ENCODE data around the gene OLAH.

OLAH gene

DNA sequence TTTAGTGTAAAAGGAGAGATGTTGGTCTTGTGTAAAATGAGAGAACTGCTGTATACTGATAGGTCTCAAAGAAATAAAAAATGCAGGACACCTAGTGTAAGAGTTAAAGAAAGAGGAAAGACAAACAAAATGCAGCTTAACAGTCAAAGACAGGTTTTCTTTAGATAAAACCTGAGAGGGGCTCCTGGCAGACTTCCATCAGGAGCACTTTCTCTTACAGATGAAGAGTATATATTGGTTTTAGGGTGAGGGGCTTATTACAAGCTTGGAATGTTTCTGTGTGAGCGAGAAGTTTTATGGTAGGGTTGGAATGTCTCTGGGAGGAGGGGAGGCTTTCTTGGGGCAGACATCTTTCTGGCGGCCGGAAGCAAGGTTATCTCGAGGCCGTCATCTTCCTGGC lies 28.6 kb downstream of the OLAH start:
- no peak for DNase-seq

DNA sequence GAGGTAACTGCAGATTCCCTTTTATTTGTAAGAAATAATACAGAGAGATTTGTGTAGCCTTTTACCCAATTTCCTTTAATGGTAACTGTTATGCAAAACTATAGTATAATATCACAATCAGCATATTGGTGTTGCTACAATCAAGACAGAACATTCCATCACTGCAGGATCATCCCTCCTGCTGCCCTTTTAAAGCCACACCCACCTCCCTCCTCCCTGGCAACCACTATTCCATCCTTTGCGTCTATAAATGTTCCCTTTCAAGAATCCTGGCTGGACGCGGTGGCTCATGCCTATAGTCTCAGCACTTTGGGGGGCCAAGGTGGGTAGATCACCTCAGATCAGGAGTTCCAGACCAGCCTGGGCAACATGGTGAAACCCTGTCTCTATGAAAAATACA lies 31.7 kb downstream of the OLAH start:
- no peak for DNase-seq

DNA sequence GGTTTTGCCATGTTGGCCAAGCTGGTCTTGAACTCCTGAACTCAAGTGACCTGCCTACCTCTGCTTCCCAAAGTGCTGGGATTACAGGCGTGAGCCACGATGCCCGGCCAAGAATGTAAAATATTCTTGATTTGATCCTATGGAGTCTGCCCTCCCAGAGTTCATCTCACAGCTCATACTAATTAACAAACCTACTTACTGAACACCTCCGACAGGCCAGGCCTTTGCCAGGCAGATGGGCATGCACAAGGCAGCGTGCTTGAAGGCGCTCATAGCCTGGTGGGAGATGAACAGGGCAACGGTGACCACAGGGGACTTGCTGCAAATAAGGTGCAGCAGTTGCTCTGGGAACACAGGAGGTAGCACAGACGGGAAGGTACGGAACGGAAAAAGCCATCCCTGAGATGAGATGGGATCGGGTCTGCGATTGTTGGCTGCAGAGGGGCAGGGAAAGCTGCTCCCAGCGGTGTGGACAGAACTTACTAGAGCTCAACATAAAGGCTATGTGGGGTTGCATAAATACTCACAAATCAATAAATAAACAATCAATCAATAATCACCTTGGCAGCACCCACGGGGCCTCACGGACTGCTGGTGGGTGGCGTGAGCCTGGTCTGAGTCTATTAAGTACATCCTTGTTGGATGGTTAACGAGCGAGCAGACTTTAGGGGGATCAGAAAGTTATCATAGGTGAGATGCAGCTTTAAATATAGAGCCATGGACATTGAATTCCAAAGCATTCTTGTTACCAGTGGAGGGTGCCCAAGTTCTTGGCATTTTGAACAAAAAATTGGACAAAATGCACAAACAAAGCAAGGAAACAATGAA lies 40.1 kb downstream of the OLAH start:
- no peak for DNase-seq

DNA sequence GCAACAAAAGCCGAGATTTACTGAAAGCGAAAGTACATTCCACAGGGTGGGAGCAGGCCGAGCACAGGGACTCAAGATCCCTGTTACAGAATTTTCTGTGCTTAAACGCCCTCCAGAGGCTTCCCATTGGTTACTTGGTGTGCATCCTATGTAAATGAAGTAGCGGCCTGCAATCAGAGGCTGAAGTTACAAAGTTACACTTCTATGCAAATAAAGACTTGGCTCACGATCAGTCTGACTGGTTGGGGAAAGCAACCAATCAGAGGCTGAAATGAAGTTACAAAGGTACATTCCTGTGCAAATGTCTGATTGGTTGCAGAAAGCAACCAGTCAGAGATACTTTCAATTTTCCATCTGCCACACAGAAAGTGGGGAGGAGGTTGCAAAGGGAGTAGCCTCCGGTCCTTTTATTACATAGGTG lies 40.8 kb downstream of the OLAH start:
- DNase-seq, result no peak

DNA sequence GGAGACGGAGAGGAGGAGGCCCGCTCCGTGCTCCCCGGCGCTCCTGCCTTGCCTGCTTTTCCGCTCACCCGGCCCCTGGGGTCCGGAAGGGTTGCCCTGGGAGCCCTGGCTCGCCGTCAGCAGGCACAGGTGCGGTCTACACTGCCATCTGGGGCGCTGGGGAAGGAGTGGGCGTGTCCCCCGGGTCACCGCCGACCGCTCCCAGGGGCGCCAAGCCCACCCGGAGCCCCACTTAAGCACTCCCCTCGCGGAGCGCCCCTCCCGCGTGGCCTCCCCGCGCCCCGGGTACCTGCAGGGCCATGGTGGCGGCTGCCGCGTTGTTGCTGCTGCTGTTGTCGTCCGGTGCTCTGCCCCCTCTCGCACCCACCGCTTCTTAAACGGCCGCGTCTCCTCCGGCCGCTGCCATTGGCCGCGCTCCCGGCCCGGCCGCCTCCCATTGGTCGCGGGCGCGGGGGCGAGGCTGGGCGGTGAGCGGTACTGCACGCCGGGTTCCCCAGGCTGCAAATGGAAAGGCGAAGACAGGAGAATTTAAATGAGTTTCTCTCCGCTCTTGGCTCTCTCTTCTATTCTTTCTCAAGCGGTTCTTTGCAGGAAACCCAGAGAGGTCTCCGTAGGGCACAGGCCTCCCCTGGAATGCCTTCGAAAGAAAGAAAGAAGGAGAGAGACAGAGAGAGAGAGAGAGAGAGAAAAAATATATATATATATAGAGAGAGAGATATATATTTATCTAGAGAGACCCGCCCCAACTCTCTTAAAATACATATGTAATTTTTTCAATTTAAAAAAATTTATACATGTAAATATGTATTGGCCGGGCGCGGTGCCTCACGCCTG lies 44.9 kb downstream of the OLAH start, which contains the start of gene ACBD7:
TSS of gene ACBD7 (minus strand) at position 349 of the 834 bp plus-strand sequence. CDS start at position 301, 48 bp downstream.
- no peak for DNase-seq

DNA sequence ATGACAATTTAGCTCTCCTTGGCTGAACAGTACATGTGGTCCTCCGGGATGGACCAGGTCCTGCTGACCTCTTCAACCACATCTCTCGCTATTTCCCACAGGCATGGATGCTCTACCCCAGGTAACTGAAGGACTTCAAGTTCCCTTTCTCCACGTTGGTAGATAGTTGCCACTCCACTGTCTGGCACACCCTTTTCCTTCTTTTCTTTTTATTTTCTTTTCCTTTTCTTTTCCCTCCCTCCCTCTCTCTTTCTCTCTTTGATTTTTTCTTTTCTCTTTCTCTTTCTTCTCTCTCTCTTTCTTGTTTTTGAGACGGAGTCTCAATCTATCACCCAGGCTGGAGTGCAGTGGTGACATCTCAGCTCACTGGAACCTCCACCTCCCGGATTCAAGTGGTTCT lies 47.7 kb downstream of the OLAH start:
- no peak for DNase-seq

DNA sequence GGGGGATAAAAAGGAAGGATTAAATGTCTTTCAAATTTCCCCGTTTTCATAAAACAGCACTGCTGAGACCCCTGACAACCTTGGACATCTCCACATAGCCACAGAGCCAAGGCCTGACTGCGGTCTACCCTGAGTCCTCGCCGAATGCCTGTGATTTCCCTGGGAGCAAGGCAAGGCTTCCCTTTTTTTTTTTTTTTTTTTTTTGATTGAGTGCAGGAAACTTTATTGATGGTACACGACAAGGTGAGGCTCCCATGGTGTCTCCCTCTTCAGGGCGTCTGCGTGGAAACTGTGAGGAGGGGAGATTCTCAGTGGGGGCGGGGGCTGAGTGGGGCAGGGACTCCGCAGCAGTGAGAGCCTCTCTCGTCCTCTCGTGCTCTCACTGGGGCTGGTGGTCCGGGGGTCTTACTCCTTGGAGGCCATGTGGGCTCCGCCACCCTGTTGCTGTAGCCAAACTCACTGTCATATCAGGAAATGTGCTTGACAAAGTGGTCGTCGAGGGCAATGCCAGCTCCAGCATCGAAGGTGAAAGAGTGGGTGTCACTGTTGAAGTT lies 49.2 kb downstream of the OLAH start:
- no peak for DNase-seq

DNA sequence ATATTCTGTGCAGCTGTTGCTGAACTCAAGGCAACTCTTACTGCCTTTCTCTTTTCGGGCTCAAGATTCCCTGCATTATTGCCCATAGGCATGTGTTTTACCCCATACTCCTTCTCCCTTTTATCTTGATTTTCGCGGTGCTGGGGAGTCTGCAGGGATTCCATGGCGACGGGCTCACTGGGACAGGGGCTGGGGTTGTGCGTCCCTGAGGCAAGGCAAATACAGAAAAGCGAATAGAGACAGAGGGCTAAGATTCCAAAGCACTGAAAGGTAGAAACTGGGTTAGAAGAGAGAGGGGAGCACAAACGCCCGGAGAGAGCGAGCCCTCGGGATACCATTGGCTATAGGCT lies 52.9 kb downstream of the OLAH start:
- DNase-seq, result no peak

DNA sequence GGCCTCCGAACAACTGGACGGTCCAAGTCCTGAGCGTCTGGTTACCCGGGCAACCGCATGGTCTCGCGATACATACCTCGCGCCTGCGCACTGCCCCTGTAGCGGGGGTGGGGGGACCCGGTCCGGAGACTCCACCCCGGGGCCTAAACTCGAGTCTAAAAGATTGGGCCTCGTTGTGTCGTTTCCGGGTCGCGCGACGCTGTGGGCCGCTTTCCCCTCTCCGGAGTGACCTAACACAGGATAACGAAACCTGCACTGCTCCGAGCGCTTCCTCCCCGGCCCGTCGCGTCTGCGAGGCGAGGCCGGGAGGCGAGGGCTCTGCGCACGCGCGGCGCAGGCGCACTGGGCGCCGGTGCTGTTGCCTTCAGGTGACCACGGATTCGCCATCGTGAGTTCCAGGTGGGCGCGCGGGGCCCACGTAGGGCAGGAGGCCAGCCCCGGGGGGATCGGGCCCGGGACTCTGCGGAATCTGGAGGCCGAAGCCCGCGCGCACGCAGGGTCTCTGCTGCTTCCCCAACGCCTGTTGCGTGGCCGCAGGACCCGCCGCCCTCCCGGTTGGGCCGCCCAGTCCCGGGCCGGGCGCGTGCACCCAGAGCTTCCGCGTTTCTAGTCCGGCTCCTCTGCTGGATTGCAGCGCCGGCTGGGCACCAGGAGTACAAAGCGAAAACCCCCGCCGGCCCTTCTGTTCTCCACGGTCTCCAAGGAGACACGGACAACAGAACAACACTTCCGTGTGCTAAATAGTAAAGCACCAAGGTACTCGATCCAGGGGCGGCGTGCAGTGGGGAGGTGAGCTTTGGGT lies 53.5 kb downstream of the OLAH start, which contains the start of gene RPP38:
TSS of gene RPP38 (plus strand) at position 345 of the 802 bp plus-strand sequence. CDS start 5,960 bp downstream, outside the sequence.
- DNase-seq, result peak; percentile 91

DNA sequence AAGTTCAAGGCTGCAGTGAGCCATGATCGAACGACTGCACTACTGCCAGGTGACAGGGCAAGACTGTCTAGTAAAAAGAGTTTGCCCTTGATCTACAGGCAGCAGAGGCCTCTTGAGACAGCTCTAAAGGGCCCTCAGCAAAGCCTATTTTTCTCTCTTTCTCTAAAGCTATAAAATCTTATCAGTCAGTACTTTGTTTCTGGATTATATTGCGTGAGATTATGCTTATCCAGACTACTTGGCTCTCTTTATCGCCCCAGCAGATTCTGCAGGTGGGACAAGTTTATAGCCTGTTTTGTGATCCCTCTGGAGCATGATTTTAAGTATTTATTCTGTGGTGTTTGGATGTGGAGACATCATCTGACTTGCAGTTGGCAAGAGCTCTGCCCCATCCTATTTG lies 56.1 kb downstream of the OLAH start:
- DNase-seq, result no peak

DNA sequence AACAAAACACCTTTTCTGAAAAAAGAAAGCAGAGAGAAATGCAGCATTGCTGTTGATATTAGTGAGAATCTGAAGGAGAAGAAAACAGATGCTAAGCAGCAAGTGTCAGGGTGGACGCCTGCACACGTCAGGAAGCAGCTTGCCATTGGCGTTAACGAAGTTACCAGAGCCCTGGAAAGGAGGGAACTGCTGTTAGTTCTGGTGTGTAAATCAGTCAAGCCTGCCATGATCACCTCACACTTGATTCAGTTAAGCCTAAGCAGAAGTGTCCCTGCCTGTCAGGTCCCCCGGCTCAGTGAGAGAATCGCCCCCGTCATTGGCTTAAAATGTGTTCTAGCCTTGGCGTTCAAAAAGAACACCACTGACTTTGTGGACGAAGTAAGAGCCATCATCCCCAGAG lies 59.8 kb downstream of the OLAH start:
- no peak for DNase-seq

DNA sequence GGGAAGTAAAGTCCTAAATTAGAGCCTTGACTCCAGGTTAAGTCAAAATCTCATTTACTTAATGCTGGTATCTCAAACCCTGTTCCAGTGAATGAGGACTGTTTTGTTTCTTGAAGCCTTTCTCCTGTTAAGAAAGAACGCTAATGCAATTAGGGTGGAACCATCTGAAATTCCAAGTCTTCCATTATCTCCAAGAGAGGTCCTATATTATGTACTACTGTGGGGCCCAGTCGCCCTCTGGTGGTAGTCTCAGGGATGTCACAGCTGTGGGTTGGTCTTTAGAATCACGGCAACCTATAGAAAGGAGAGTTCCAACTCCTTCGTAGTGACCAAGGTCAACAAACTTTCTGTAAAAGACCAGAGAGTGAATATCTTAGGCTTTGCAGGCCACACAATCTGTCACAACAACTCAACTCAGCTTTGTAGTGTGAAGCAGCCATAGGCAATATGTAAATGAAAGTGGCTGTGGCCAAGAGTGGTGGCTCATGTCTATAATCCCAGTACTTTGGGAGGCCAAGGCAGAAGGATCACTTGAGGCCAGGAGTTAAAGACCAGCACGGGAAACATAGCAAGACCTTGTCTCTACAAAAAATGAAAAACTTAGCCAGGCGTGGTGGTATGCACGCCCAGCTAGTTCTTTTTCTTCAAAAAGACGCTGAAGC lies 62.7 kb downstream of the OLAH start:
- no peak for DNase-seq

DNA sequence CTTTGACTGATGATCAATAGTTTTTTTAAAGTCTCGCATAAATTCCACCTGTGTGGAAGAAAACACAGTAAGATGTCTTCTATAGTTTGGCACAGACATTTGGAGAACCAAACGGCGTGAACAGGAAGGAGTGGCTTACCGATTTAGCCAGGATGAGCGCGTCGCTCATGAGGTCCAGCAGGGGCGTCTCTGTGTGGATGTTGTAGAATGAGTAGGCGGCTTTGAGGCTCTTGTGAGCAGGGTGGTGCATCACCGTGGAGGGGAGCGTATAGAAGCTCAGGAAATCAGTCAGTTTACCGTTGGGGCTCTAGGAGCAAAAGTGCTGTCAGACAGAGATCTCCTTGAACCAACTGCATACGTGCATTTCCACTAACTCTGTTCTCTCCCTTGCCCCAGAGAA lies 68.9 kb downstream of the OLAH start:
- DNase-seq, result no peak

DNA sequence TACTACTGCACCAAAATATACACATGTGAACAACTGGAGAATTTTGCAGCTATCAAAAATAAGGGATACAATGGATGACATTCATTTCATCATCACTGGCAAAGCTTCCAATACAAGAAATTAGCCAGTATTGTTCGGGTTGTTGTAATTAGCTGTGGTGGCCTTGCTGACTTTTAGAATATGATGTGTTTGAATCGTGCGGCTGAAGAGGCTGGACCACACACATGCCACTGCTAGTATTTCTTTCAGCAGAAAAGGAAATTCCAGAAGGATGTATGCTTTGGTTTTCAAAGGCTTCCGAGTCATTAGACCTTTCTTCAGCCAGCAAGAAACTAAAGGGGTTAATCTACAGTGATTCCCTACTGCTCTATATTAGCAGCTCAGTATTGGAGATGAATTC lies 70.0 kb downstream of the OLAH start:
- no peak for DNase-seq

DNA sequence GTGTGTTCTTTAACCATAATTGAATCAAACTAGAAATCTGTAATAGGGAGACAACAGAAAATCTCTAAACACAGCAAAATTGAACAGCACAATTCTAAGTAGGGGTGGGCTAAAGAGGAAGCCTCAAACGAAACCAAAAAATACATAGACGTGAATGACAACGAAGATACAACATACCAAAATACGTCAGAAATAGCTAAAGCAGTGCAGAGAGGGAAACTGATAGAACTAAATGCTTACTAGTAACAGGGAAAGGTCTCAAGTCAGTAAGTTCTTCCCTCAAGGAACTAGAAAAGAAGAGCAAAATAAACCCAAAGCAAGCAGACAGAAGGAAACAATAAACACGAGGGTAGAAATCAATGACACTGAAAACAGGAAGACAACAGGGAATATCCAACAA lies 72.5 kb downstream of the OLAH start:
- DNase-seq, result no peak

DNA sequence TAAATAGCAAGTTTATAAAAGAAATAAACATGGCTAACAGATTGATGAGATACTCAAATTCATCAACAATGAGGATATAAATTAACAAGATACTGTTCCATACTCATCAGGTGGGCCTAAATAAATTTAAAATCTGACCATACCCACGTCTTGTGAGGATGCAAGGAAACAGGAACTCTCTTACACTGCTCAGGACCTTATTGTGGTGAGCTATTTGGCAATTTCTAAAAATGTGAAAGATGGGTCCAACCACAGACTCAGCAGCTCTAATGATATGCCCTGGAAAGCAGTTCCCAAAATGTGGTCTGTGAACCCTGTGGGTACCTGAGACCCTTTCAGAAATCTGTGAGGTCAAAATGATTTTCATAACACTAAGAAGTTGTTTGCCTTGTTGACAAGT lies 74.9 kb downstream of the OLAH start:
- DNase-seq, result no peak

DNA sequence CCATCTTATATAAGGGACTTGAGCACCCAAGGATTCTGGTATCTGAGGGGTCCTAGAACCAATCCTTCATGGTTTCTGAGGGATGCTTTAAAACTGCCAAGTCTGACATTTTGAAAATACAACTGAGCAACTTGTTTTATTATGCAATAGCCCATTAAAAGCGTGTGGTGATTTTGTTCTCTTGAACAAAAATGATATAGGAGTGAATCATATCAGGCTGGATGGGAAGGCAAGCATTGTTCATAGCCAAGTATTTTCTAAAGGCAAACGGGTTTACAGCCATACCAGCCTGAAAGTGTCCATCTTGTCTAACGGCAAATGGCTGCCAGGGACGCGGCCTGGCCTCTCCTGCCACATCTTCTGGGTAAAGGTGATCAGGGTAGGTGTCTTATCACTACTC lies 76.8 kb downstream of the OLAH start:
- no peak for DNase-seq

DNA sequence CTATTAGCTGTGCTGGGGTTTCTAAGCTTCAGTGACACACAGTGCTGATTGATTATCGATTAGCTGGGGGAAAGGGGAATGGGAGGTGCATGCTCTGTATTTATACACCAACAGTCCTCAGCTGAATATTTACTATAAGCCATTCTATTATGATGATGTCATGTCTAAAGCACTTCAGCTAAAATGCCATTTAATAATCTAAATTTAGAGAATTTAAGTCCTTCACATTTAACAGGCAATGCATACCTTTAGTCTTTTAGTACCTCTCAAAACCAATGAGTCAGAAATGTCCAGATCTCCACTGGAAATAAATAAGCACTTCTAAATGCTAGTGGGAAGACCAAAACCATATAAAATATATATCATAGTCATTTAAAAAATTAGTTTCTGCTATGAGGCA lies 78.0 kb downstream of the OLAH start:
- no peak for DNase-seq

DNA sequence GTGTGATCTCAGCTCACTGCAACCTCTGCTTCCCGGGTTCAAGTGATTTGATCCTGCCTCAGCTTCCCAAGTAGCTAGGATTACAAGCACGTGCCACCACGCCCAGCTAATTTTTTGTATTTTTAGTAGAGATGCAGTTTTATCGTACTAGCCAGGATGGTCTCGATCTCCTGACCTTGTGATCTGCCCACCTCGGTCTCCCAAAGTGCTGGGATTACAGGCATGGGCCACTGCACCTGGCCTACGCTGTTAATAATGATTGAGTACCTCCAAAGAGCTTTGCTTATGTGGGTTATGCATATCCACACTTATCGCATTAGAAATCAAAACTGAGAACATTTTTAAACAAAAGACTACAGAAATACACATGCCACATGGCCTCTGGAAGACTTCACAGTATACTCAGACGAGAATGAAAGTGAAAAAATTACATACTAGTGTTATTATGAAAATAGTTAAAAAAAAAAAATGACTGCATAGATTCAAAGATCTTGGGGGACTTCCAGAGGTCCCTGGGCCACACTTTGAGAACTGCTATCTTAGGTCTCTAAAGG lies 78.8 kb downstream of the OLAH start:
- DNase-seq, result no peak

All from NK-92 treated with Interleukin-12 subunit alpha and Interleukin-12 subunit beta, amount 100 ng/mL, for 24 hours (cell line).